Activated naive CD4-positive, alpha-beta T cell treated with anti-CD3 and anti-CD28 coated beads, Interleukin-2, amount 10 ng/mL, durations not matched to agents 7 days and 5 days (primary cell): ENCODE measurements around the gene RNF213.
"Not testable (repeated sequence)": the region's sequence is repeated elsewhere in the genome, so short reads cannot be mapped to it uniquely, and the experiment has no call there.

Experiments used
- CTCF ChIA-PET: fragments of 350-600 bp; sonication (Branson Sonifier 250); formaldehyde crosslinking; loops from one replicate; lab custom pipeline; 2021; ENCODE audit warnings: antibody characterized with exemption; lab: Charles Lee
- DNase-seq: peaks from one replicate; pipeline ENCODE4 v3.0.0-alpha.2; 2020
- H3K27ac Mint-ChIP-seq: one replicate; pipeline ENCODE4 v1.8.0; 2021; ENCODE audit warnings: mild to moderate bottlenecking, moderate library complexity, mixed read lengths
- H3K27me3 Mint-ChIP-seq: one replicate; pipeline ENCODE4 v1.8.0; 2021; ENCODE audit warnings: mild to moderate bottlenecking, mixed read lengths
- H3K36me3 Mint-ChIP-seq: one replicate; pipeline ENCODE4 v1.8.0; 2021; ENCODE audit warnings: mixed read lengths
- H3K4me1 Mint-ChIP-seq: one replicate; pipeline ENCODE4 v1.8.0; 2021; ENCODE audit warnings: mixed read lengths
- H3K4me3 Mint-ChIP-seq: one replicate; pipeline ENCODE4 v1.8.0; 2021; ENCODE audit warnings: mild to moderate bottlenecking, moderate library complexity, mixed read lengths
- H3K9me3 Mint-ChIP-seq: one replicate; pipeline ENCODE4 v1.8.0; 2021; ENCODE audit warnings: mixed read lengths

Gene RNF213

DNA sequence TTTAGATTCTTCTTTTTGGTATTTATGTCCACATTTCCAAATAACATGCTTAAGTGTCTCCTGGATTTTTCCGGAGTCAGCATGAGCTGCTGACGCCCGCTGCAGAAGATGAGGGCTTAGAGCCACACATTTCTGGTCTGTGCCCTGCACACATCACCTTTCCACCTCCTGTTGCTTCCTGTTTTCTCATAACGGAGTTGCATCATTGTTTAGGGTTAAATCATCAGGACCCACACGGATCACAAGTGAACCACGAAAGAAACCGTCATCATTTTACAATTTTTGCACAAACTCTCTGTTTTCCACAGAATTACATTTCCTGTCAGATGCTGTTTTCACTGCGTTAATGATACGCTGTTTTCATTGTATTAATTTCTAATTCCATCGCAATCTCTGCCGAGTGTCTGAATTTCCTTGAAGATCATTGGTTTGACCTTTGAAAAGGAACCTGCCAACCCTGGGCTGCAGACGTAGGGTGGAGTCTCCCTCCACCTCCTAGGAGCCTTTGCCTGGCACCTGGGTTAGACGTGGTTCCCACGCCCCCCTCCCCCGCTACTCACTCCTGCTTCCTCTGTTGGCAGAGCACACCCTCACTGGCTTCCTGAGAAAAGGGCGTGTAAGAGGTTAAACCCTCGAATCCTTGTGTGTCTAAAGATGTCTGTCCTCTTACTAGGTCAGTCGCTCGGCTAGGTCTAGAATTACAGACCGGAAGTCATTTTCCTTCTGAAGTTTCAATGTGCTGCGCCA lies 68.2 kb downstream of the RNF213 start:
- CTCF ChIA-PET = no interaction called here
- Mint-ChIP-seq H3K36me3 (peaks cover 83% of the 10 kb centered on the region), H3K27me3 (no peaks in the 10 kb centered on the region), H3K4me3 (no peak overlapping the region), H3K4me1 (peaks cover 18% of the 10 kb centered on the region), H3K27ac (no peak overlapping the region), H3K9me3 (no peaks in the 10 kb centered on the region)
- no peak for DNase-seq

DNA sequence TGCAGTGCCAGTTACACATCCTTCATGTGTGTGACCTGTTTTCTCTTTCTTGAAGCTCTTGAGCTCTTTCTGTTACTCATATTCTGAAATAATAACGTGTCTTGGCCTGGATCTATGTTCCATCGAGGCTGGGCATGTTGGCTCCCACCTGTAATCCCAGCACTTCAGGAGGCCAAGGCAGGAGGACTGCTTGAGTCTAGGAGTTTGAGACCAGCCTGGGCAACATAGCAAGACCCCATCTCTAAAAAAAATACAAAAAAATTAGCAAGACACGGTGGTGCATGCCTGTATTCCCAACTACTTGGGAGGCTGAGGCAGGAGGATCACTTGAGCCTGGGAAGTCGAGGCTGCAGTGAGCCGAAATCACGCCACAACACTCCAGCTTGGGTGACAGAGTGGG lies 68.8 kb downstream of the RNF213 start:
- H3K9me3 Mint-ChIP-seq, H3K4me3 Mint-ChIP-seq, DNase-seq, CTCF ChIA-PET, H3K27me3 Mint-ChIP-seq: not testable (repeated sequence)
- H3K36me3 Mint-ChIP-seq = peaks cover 84% of the 10 kb centered on the region
- H3K27ac Mint-ChIP-seq = peak overlapping the region; percentile 33
- peaks cover 18% of the 10 kb centered on the region for H3K4me1 Mint-ChIP-seq

DNA sequence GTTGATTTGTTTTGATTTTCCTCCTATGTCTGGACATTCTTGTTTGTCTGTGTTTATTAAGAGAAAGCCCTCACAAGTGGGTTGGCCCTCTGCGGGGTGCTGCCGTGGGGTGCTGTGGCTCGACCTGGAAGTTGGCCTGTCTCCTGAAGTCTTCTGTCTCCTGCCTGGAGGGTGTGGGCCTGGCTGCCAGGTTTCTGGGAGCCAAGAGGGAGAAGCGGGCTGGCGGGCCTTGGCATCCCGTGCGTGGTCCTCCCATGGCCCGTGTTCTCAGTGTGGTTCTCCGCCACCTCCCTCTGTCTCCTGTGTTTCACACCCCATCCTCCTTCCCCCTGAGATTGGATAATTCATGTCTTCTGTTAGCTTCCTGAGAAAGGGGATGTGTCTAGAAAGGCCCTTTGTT lies 69.6 kb downstream of the RNF213 start:
- Mint-ChIP-seq H3K27ac (no peak overlapping the region), H3K4me1 (peaks cover 18% of the 10 kb centered on the region), H3K36me3 (peaks cover 80% of the 10 kb centered on the region), H3K9me3 (no peaks in the 10 kb centered on the region), H3K27me3 (no peaks in the 10 kb centered on the region), H3K4me3 (no peak overlapping the region)
- no peak for DNase-seq
- CTCF ChIA-PET = no interaction called here

DNA sequence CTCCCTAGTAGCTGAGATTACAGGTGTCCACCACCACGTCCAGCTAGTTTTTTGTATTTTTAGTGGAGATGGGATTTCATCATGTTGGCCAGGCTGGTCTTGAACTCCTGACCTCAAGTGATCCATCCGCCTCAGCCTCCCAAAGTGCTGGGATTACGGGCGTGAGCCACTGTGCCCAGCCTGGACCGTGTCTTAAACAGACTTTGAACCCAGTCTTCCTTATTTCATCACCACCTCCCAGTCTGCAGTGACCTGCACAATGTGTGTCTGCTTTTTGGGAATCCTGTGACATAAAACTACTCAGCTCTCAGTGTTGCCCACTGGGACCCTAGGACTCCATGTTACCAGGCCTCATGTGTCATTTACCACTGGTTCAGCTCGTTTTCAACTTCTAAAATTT lies 70.3 kb downstream of the RNF213 start:
- Mint-ChIP-seq H3K4me1 (peaks cover 18% of the 10 kb centered on the region), H3K36me3 (peaks cover 80% of the 10 kb centered on the region)
- H3K4me3 Mint-ChIP-seq, H3K27ac Mint-ChIP-seq, DNase-seq, H3K27me3 Mint-ChIP-seq, CTCF ChIA-PET, H3K9me3 Mint-ChIP-seq: not testable (repeated sequence)

DNA sequence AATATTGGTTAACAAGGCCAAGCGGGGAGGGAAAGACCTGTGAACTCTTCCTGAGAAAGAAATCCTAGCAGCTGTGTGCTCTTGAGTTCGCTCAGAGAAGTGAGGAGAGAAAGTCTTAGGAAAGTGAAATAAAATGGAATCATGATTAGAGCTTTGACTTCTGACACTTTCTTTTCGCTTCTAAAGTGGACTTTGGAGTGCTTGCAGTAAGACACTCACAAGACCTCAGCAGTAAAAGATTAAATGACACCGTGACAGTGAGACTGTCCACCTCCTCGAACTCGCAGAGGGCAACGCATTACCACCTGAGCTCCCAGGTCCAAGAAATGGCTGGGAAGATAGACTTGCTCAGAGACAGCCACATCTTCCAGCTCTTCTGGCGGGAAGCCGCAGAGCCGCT lies 71.2 kb downstream of the RNF213 start:
- Mint-ChIP-seq H3K27ac (no peak overlapping the region), H3K36me3 (peaks cover 79% of the 10 kb centered on the region), H3K4me3 (no peak overlapping the region), H3K9me3 (no peaks in the 10 kb centered on the region), H3K27me3 (no peaks in the 10 kb centered on the region), H3K4me1 (peaks cover 18% of the 10 kb centered on the region)
- no peak for DNase-seq
- CTCF ChIA-PET = no interaction called here

DNA sequence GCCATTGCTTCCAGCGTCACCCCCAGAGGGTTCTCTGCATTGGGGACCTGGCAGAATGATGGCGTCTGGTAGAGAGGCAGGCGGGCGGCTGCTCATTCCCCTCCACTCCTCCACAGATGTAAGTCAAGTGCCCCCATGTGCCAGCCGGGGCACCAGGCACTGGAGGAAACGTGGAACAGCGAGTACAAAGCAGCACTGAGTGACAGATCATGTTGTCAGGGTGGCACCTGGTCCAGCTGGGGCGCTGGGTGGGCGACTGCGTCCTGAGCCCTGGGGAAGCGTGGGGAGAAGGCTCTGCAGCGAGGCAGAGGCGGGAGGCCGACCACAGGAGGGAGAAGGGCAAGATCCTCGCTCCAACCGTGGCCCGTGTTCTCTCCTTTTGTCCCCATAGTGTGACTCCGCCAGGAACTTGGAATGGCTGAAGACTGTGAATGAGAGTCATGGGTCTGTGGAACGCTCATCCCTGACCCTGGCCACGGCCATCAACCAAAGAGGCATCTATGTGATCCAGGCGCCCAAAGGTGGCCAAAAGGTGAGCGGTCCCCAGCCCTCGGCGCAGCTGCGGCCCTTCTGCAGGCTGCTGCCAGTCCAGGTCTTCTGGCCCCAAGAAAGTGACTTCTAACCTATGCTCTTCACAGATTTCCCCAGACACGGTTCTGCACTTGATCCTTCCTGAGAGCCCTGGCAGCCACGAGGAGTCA lies 76.7 kb downstream of the RNF213 start:
- no peak overlapping the region for H3K4me3 Mint-ChIP-seq
- CTCF ChIA-PET = no interaction called here
- peaks cover 60% of the 10 kb centered on the region for H3K36me3 Mint-ChIP-seq
- H3K27ac Mint-ChIP-seq = no peak overlapping the region
- no peak for DNase-seq
- H3K27me3 Mint-ChIP-seq = no peaks in the 10 kb centered on the region
- no peaks in the 10 kb centered on the region for H3K4me1 Mint-ChIP-seq
- no peaks in the 10 kb centered on the region for H3K9me3 Mint-ChIP-seq

DNA sequence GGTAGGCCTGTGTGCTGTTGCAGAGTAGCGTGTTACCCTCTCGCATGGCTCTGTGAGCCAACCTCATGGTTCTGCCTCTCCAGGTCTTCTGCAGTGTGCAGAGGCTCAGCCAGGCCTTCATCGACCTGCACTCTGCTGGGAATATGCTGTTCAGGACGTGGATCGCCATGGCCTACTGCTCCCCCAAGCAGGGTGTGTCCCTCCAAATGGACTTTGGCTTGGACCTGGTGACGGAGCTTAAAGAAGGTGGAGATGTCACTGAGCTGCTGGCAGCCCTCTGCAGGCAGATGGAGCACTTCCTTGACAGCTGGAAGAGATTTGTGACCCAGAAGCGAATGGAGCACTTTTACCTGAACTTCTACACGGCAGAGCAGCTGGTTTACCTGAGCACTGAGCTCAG lies 78.5 kb downstream of the RNF213 start:
- CTCF ChIA-PET = interaction anchor here (0.6 kb wide), 1 partner anchor 1262 kb away, joined by 3 read pairs; no protein-coding TSS in a partner anchor
- H3K27me3 Mint-ChIP-seq = no peaks in the 10 kb centered on the region
- no peaks in the 10 kb centered on the region for H3K9me3 Mint-ChIP-seq
- no peak overlapping the region for H3K4me3 Mint-ChIP-seq
- no peak for DNase-seq
- H3K36me3 Mint-ChIP-seq = peaks cover 62% of the 10 kb centered on the region
- H3K27ac Mint-ChIP-seq = no peak overlapping the region
- peaks cover 4% of the 10 kb centered on the region for H3K4me1 Mint-ChIP-seq

DNA sequence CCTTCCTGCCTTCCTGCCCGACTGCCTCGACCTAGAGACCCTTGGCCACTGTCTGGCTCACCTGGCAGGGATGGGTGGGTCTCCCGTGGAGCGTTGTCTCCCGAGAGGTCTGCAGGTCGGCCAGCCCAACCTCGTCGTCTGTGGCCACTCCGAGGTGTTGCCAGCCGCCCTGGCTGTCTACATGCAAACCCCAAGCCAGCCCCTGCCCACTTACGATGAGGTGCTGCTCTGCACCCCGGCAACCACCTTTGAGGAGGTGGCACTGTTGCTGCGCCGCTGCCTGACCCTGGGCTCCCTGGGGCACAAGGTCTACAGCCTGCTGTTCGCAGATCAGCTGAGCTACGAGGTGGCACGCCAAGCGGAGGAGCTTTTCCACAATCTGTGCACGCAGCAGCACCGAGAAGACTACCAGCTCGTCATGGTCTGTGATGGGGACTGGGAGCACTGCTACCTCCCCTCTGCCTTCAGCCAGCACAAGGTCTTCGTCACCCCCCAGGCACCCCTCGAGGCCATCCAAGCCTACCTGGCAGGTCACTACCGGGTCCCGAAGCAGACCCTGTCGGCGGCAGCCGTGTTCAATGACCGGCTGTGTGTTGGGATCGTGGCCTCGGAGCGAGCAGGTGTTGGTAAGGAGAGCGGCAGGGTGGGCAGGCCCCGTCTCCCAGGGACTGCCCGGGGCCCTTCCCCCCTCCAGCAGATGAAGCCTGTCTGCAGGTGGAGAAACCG lies 79.2 kb downstream of the RNF213 start:
- peaks cover 67% of the 10 kb centered on the region for H3K36me3 Mint-ChIP-seq
- no peaks in the 10 kb centered on the region for H3K27me3 Mint-ChIP-seq
- H3K27ac Mint-ChIP-seq = no peak overlapping the region
- CTCF ChIA-PET = interaction anchor here (0.6 to 0.9 kb wide), 2 partner anchors 34 to 1261 kb away, joined by 3 to 4 read pairs; no protein-coding TSS in a partner anchor
- no peak for DNase-seq
- peaks cover 5% of the 10 kb centered on the region for H3K4me1 Mint-ChIP-seq
- no peak overlapping the region for H3K4me3 Mint-ChIP-seq
- H3K9me3 Mint-ChIP-seq = no peaks in the 10 kb centered on the region

DNA sequence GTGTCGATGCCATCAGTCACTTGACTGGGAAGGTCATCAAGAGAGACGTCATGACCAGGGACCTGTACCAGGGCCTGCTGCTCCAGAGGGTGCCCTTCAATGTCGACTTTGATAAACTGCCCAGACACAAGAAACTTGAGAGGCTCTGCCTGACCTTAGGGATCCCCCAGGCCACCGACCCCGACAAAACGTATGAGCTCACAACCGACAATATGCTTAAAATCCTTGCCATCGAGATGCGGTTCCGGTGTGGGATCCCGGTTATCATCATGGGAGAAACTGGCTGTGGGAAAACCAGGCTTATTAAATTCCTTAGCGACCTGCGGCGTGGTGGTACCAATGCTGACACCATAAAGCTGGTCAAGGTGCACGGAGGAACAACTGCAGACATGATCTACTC lies 84.7 kb downstream of the RNF213 start:
- DNase-seq = no peak
- Mint-ChIP-seq H3K27me3 (no peaks in the 10 kb centered on the region), H3K9me3 (no peaks in the 10 kb centered on the region), H3K4me3 (no peak overlapping the region), H3K27ac (no peak overlapping the region), H3K4me1 (peaks cover 5% of the 10 kb centered on the region), H3K36me3 (peaks cover 78% of the 10 kb centered on the region)
- CTCF ChIA-PET = no interaction called here

DNA sequence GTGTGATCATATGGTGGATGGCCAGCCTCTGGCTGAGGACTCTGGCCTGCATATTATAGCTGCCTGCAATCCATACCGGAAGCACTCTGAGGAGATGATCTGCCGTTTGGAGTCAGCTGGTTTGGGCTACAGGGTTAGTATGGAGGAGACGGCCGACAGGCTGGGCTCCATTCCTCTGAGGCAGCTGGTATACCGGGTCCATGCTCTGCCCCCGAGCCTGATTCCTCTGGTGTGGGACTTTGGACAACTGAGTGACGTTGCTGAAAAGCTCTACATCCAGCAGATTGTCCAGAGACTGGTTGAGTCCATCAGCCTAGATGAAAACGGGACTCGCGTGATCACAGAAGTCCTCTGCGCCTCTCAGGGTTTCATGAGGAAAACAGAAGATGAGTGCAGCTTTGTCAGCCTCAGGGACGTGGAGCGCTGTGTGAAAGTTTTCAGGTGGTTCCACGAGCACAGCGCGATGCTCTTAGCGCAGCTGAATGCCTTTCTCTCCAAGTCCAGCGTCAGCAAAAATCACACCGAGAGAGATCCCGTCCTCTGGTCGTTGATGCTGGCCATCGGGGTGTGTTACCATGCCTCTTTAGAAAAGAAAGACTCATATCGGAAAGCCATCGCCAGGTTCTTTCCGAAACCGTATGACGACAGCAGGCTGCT lies 85.3 kb downstream of the RNF213 start:
- no peaks in the 10 kb centered on the region for H3K27me3 Mint-ChIP-seq
- peaks cover 83% of the 10 kb centered on the region for H3K36me3 Mint-ChIP-seq
- DNase-seq = no peak
- no peak overlapping the region for H3K27ac Mint-ChIP-seq
- CTCF ChIA-PET = no interaction called here
- H3K9me3 Mint-ChIP-seq = no peaks in the 10 kb centered on the region
- no peak overlapping the region for H3K4me3 Mint-ChIP-seq
- H3K4me1 Mint-ChIP-seq = peaks cover 5% of the 10 kb centered on the region

DNA sequence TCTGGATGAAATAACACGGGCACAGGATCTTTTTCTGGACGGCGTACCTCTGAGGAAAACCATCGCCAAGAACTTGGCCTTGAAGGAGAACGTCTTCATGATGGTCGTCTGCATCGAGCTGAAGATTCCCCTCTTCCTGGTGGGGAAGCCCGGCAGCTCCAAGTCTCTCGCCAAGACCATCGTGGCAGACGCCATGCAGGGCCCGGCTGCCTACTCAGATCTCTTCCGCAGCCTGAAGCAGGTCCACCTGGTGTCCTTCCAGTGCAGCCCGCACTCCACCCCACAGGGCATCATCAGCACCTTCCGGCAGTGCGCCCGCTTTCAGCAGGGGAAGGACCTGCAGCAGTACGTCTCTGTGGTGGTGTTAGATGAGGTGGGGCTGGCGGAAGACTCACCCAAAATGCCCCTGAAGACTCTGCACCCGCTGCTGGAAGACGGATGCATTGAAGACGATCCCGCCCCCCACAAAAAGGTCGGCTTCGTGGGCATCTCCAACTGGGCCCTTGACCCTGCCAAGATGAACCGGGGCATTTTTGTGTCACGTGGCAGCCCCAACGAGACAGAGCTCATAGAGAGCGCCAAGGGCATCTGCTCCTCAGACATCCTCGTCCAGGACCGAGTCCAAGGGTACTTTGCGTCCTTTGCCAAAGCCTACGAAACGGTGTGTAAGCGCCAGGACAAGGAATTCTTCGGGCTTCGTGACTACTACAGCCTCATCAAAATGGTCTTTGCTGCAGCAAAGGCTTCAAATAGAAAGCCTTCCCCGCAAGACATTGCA lies 86.0 kb downstream of the RNF213 start:
- CTCF ChIA-PET = no interaction called here
- no peaks in the 10 kb centered on the region for H3K27me3 Mint-ChIP-seq
- H3K27ac Mint-ChIP-seq = no peak overlapping the region
- H3K36me3 Mint-ChIP-seq = peaks cover 83% of the 10 kb centered on the region
- DNase-seq = peak; percentile 7
- peaks cover 5% of the 10 kb centered on the region for H3K4me1 Mint-ChIP-seq
- no peak overlapping the region for H3K4me3 Mint-ChIP-seq
- H3K9me3 Mint-ChIP-seq = no peaks in the 10 kb centered on the region

DNA sequence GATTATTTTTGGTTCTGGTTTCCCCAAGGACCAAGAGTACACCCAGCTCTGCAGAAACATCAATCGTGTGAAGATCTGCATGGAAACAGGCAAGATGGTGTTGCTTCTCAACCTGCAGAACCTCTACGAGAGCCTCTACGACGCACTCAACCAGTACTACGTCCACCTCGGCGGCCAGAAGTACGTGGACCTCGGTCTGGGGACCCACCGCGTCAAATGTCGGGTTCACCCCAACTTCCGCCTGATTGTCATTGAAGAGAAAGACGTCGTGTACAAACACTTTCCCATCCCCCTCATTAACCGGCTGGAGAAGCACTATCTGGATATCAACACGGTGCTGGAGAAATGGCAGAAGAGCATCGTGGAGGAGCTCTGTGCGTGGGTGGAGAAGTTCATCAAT lies 86.9 kb downstream of the RNF213 start:
- Mint-ChIP-seq H3K4me1 (peaks cover 5% of the 10 kb centered on the region), H3K27me3 (no peaks in the 10 kb centered on the region), H3K27ac (peak overlapping the region; percentile 15), H3K9me3 (no peaks in the 10 kb centered on the region), H3K4me3 (no peak overlapping the region), H3K36me3 (peaks cover 87% of the 10 kb centered on the region)
- CTCF ChIA-PET = no interaction called here
- DNase-seq = no peak

DNA sequence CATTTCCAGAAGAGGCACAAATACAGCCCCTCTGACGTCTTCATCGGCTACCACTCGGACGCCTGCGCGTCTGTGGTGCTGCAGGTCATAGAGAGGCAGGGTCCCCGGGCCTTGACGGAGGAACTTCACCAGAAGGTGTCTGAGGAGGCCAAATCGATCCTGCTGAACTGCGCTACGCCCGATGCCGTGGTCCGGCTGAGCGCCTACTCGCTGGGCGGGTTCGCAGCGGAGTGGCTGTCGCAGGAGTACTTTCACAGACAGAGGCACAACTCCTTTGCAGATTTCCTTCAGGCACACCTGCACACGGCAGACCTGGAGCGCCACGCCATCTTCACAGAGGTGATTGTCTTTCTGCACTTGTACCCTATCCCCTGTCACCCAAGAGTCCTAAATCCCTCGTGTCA lies 87.3 kb downstream of the RNF213 start:
- H3K27me3 Mint-ChIP-seq = no peaks in the 10 kb centered on the region
- DNase-seq = peak; percentile 18
- CTCF ChIA-PET = no interaction called here
- peaks cover 89% of the 10 kb centered on the region for H3K36me3 Mint-ChIP-seq
- no peak overlapping the region for H3K27ac Mint-ChIP-seq
- no peaks in the 10 kb centered on the region for H3K9me3 Mint-ChIP-seq
- H3K4me1 Mint-ChIP-seq = peaks cover 5% of the 10 kb centered on the region
- no peak overlapping the region for H3K4me3 Mint-ChIP-seq
